GM18870 (cell line): ENCODE data around the gene S1PR1.
"Not testable (repeated sequence)": the region's sequence is repeated elsewhere in the genome, so short reads cannot be mapped to it uniquely, and the experiment has no call there.

Experiments
- ATAC-seq: cut with Tn5 transposase; IDR thresholded peaks from one replicate; pipeline ENCODE4 v1.9.1; 2021; ENCODE audit warnings: moderate library complexity; ENCODE audit not compliant: unreplicated experiment

Gene S1PR1

GRCh38 chr1:101236516-101237228 is at the start of gene S1PR1:
Gene S1PR1, plus strand, starts transcription at chr1:101237019. Its CDS starts 1,966 bp downstream, at chr1:101238985.
- ATAC-seq, result peak; percentile 10

DNA sequence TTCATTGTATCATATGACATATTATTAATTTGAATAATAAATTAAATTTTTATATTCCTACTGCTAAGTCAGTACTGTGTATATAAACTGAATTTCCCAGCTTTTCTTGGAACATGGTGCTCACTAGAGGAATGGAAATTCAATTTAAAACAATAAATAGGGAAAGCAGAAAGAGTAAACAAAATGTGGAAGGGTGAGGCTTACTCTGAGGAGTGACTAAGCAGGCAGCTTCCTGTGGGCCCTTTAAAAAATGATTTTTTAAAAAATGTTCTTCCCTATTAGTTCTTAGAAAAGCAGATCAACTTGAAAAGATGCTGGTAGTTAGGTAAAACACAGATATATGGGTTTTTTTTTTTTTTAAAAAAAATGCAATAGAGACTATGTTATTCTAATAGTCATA is 49.5 kb upstream of the S1PR1 start:
- no peak for ATAC-seq

- ATAC-seq, result no peak
Observed at GRCh38 chr1:101188331-101188730, 48.5 kb upstream of the S1PR1 start.

DNA sequence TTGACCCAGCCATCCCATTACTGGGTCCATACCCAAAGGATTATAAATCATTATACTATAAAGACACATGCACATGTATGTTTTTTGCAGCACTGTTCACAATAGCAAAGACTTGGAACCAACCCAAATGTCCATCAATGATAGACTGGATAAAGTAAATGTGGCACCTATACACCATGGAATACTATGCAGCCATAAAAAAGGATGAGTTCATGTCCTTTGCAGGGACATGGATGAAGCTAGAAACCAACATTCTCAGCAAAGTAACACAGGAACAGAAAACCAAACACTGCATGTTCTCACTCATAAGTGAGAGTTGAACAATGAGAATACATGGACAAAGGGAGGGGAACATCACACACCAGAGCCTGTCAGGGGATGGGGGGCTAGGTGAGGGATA is 47.9 kb upstream of the S1PR1 start:
- ATAC-seq, result not testable (repeated sequence)

- no peak for ATAC-seq
Observed at GRCh38 chr1:101190441-101190840, 46.4 kb upstream of the S1PR1 start.

- ATAC-seq, result no peak
Observed at GRCh38 chr1:101191049-101191448, 45.8 kb upstream of the S1PR1 start.

DNA sequence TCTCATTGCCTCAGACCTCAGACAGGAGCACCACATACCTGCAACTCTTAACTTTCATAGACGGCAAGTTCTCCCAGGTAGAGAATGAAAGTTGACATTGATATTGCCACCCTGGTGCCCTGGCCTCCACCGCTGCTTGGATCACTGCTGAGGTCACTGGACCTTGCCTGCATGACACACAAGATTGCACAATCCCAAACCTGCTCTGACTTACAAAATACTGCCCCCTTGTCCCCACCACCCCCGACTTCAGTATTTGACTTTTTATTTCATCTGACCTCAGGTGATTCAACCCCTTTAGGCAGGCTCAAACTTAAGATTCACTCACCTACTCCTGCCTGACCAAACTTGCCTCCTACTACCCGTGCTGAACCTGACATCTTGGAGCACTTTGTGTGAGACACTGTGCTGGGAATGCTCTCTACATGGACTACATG is 43.1 kb upstream of the S1PR1 start:
- ATAC-seq, result no peak

DNA sequence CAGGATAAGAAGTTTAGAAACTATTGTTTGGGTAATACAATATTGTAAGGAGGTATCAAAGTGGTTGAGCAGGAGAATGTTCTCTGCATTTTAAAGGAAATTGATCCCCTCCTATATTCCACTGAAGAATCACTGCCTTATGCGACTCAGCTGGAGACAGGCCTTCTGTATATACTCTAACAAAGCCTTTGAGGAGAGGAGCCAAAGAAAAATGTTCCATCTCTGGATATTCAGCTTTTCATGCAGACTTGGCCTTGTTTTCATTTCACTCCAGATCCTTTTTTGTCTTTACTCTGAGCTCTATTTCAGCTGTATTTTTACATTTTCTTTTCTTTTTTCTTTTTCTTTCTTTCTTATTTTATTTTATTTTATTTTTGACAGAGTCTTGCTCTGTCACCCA is 42.1 kb upstream of the S1PR1 start:
- ATAC-seq, result no peak

GRCh38 chr1:101196668-101197067 is 40.2 kb upstream of the S1PR1 start:
- ATAC-seq, result no peak

DNA sequence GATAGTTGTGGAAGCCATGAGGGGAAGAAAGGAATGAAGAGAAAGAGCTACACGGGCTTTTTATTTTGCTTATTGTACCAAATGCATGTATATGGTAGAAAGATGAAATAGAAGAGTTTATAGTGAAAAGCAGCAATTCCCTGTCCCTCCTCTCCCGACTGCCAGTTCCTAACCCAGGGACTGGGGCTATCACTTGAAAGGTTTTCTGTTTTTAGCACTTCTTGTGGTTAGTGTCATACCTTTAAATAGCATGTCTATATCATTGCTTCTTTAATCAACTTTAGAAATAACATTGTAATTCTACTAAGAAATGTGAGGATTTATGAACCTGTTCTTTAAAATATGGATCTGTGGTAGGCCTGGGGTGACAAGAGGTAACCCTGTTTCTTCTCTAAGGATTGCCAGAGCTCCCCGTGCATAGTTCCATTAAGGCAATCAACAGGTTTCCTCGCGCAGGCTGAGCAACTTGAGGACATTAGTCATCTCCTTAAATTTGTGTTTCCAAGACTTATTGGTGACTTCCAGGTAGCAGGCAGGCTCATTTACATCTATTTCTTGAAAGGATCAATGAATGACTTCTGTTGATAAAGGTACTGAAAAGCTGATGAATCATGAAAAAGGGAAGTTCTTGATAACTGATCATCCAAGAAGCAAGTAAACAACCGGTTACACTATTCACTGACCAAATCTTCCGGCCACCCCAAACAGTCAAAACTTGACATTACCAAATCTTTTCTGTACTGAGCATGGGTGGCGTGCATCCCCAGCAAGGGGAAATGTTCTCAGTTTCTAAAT is 37.8 kb upstream of the S1PR1 start:
- ATAC-seq, result peak; percentile 99

DNA sequence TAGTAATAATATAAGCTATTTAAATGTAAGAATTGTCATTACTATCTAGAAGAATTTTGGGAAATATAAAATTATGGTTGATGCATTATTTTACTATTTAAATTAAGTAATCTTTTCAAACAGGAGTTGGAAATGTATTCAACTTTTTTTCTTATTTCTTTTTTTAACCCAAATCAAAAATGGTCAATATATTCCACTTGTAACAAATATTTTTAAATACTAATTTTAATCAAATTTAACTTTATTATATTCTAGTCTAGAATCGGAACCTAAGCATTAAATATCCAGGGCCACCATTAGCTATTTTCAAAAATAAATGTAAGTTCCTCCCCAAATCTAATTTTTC is 37.2 kb upstream of the S1PR1 start:
- ATAC-seq, result no peak

GRCh38 chr1:101200513-101200912 is 36.3 kb upstream of the S1PR1 start:
- ATAC-seq, result no peak

GRCh38 chr1:101203820-101204540 is 32.8 kb upstream of the S1PR1 start:
- no peak for ATAC-seq

DNA sequence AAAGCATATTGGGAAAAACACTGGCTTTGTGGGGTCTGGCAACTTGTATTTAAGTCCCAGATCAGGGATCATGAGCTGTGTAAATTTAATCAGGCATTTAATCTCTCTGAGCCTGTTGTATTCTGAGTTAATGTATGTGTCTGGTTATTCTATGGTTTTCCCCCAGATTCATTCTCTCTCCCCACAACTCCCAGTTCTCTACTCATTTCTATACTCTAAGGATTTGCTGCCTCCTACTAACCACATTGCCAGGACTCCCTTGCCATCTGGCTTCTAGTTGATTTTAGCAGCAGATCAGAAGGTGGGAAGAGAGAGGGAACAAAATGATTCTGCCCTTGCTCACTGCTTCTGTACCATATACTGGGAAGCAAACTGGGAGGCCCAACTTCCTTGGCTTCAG is 31.4 kb upstream of the S1PR1 start:
- ATAC-seq, result no peak

GRCh38 chr1:101206139-101206538 is 30.7 kb upstream of the S1PR1 start:
- ATAC-seq, result not testable (repeated sequence)

GRCh38 chr1:101207271-101207670 is 29.5 kb upstream of the S1PR1 start:
- ATAC-seq, result not testable (repeated sequence)

DNA sequence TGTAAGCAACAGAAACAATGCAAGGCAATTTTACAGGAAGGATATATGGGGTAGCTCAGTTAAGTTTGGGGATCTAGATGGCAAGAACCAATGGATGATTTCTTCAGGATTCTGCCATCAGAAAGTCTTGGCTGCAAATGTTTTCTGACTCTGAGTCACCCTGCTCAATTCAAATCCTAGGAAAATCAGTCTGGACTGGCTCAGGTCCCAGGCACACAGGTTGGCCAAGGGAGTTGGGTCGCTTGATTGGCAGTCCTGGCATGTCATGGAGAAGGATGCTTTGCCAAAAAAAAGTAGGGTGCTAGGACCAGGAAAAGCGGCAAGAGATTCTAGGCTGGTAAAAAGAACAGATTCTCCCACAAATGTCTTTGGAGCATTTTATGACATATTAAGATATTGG is 28.9 kb upstream of the S1PR1 start:
- ATAC-seq, result no peak

- no peak for ATAC-seq
Observed at GRCh38 chr1:101215363-101216011, 21.3 kb upstream of the S1PR1 start.

- no peak for ATAC-seq
Observed at GRCh38 chr1:101216623-101217022, 20.2 kb upstream of the S1PR1 start.

DNA sequence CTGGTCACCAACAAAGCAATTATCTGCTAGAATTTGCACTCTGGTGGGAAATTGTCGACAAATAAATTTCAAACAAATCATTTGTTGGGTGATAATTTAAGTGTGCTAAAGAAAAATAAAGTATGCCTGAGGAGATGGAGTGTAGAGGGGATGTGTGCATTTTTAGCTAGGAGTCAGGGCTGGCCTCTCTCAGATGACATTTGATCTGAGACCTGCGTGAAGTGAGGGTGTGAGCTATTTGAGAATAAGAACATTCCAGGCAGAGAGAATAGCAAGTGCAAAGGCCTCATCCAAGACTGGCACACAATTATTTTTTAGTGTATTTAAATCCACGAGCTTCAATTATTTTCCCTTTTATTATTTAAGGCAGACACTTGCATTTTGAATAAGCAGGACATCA is 19.7 kb upstream of the S1PR1 start:
- ATAC-seq, result no peak

GRCh38 chr1:101218968-101219367 is 17.9 kb upstream of the S1PR1 start:
- ATAC-seq, result not testable (repeated sequence)
